Daoy (cell line): ENCODE measurements around the gene POLRMT. TPM values are rescaled to one million over a fixed set of nuclear protein-coding genes. Genes with fewer than 3 reads are reported as not detected.
"Not testable (repeated sequence)": the region's sequence is repeated elsewhere in the genome, so short reads cannot be mapped to it uniquely, and the experiment has no call there.

ENCODE experiments used
- DNase-seq: peaks from one replicate; pipeline ENCODE4 v3.0.0-alpha.2; 2015; ENCODE audit warnings: low read depth
- total RNA-seq: library from RNA; depleted of rRNA; stranded (reverse); fragments of >200 nt; shearing (Covaris generic); gene quantifications from 2 replicates; pipeline ENCODE4 v1.2.3, GENCODE V29; 2014; rRNA removed

The POLRMT gene
- 92.3 and 96.8 TPM in 2 replicates for total RNA-seq

DNA sequence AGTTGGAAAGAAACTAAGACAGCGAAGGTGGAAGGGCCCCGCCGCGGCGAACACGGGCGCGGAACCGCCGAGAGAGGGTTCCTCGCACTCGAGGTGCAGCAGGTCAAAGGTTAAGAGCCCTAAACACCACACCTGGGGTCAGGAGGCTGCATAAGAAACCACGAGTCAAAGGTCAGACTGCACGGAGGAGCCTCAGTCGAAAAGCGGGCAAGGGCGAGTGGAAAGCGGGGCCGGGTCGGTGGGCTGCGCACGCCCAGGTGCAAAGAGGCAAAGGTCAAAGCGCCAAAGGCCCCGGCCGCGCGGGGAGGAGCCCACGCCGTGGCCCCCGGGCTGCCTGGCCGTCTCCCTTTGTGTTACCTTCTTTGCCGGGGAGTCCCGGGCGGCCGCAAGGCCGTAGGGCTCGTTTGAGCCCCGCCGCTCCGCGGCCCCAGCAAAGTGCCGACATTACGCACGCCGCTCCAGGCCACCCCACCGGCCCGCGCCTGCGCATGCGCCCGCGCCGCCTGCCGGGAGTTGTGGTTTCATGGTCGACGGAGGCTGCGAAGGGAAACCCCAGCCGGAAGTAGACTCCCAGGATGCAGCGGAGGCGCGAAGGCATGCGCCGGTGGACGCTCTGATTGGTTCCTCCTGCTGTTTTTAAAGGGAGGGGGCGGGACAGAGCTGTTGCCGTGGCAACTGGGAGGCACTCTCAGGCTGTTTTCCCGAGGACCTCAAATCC is at the start of gene POLRMT:
Gene POLRMT (minus strand): TSS at position 470 of the 718 bp plus-strand sequence. CDS start 25 bp downstream, at position 445.
- DNase-seq, result peak; percentile 99

DNA sequence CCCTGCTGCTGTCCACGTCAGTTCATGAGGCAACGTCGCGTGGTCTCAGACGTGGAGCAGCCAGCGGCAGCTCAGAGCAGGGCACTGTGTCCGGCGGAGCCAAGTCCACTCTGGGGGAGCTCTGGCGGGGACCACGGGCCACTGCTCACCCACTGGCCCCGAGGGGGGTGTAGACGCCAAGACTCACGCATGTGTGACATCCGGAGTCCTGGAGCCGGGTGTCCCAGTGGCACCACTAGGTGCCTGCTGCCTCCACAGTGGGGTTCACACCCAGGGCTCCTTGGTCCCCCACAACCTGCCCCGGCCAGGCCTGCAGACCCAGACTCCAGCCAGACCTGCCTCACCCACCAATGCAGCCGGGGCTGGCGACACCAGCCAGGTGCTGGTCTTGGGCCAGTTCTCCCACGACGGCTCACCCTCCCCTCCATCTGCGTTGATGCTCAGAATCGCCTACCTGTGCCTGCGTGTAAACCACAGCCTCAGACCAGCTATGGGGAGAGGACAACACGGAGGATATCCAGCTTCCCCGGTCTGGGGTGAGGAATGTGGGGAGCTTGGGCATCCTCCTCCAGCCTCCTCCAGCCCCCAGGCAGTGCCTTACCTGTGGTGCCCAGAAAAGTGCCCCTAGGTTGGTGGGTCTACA is 49.5 kb upstream of the POLRMT start:
- DNase-seq, result no peak

DNA sequence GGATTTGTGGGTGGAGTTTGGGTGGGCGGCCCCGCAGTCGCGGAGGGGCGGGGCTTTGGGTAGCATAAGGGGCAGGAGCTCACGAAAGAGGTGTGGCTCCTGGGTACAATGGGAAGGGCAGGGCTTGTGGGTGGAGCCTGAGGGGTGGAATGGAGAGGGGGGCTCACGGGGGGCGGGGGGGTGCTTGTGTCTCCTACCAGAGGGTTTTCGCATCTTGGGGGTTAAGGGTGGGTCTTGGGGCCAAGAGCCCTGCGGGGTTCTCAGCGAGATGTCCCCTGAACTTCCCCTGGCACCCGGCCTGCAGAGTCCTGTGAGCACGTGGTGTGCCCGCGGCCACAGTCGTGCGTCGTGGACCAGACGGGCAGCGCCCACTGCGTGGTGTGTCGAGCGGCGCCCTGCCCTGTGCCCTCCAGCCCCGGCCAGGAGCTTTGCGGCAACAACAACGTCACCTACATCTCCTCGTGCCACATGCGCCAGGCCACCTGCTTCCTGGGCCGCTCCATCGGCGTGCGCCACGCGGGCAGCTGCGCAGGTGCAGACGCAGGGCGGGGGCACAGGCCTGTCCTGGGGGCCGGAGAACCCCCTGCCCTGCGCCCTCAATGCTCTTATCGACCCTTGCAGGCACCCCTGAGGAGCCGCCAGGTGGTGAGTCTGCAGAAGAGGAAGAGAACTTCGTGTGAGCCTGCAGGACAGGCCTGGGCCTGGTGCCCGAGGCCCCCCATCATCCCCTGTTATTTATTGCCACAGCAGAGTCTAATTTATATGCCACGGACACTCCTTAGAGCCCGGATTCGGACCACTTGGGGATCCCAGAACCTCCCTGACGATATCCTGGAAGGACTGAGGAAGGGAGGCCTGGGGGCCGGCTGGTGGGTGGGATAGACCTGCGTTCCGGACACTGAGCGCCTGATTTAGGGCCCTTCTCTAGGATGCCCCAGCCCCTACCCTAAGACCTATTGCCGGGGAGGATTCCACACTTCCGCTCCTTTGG is 48.0 kb upstream of the POLRMT start:
- no peak for DNase-seq

DNA sequence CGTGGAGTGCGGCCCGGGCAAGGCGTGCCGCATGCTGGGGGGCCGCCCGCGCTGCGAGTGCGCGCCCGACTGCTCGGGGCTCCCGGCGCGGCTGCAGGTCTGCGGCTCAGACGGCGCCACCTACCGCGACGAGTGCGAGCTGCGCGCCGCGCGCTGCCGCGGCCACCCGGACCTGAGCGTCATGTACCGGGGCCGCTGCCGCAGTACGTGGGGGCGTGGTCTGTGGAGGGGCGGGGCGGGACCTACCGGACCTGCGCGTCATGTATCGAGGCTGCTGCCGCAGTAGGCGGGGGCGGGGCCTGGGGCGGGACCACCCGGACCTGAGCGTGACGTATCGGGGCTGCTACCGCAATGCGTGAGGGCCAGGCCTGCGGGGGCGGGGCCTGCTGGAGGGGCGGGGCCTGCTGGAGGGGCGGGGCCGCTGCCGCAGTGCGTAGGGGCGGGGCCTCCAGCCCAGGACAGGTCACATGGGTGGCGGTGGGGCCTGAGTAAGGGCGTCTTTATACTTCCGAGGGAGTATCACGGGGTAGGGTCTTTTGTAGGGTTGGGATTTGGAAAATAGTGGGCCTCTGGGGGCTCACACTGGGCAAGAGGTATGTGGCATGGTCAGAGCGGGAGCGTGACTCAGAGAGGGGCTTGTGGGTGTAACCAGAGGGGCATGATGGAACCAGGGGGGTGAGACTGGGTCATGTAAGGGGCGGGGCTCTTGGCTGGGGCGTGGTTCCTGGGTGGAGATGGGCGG is 47.1 kb upstream of the POLRMT start:
- peak; percentile 99 for DNase-seq

DNA sequence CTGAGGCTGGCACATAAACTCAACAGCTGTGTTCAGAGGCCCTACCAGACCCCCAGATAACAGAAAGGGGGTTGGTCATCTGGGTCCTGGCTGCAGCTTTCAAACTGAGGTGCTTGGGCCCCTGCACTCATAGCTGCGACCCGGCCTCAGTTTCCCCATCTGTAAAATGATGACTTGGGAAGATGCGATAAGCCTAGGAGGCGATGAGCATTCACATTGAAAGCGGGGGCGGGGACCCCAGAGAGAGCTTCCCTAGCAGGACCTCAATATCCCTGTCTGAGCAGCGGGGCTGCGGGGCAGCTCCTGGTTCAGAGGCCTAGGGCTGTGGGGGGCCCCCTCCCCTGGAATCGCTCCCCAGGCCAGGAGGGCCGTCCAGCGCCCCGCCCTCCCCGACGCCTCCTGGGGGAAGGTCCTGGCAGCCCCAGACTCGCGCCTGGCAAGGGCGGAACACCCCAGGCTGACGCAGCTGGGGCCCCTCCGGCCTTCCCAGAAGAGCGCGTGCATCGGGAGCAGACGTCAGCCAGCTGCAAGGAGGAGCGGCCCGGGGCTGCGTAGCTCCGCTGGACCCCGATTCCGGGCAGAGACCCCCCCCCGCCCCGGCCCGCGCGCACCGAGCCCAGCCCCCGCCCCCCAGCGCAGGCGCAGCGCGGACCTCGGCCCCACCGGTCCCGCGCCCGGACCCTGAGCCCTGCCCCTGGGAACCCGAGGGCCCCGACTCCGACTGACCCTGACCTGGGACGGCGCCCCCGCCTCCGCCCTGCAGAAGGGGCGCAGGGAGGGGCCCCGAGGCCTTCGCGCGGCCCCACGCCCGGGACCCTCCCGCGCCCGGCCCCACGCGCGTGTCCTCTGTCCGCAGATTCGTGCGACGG is 46.3 kb upstream of the POLRMT start:
- peak; percentile 75 for DNase-seq

DNA sequence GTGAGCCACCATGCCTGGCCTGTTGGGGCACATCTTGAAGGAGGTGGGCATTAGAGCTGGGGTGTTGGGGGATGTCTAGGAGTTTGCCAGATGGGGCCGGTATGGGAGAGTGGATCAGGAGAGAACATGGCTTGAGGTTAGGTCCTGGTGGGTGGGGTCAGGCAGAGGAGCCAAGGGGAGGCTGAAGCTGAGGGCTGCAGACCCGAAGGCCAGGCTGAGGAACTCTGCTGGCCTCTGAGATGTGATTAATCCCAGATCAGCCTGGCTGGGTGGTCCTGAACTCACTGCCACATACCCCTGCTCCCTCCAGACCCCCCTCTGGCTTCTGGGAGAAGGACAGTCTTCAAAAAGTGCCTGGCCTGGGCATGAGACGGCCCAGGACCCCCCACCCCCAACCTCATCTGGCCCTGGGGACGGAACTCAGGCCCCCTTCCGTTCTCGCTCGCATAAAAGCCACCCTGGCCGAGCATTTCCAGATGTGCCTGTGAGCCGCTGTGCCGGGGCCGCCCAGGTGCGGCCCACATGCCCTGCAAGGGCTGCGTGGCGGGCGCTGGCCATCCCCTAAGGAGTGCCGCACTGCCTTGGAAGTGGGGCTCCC is 45.6 kb upstream of the POLRMT start:
- DNase-seq, result no peak

DNA sequence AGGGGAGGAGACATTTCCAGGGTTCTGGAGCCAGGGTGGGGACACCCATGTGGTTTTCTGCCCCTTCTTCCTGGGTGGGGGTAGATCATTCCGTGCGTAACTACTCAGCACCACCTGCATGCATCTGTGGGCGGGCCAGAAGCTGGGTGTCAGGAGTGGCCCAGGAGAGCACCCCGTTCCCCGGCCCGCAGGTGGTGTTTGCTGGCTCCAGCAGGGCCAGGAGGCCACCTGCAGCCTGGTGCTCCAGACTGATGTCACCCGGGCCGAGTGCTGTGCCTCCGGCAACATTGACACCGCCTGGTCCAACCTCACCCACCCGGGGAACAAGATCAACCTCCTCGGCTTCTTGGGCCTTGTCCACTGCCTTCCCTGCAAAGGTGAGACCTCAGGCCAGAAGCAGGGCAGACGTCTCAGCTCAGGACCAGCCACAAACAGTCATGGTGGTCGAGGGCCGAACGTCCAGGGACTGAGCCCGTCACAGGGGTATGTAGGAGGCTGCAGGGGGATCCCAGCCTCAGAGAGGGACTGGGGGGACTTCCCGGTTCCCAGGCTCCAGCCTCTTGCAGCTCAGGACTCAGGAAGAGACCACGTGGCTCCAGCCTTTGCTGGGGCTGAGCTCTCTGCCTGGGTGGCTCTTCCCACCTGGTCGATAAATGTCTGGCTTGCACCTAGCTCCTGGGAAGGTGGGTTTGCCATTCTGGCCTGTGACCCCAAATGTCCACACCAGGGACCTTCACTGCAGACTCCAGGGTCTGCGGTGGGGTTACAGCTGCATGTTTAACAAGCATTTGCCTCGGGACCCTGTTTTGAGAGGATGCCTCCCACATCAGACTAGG is 44.5 kb upstream of the POLRMT start:
- DNase-seq, result no peak

DNA sequence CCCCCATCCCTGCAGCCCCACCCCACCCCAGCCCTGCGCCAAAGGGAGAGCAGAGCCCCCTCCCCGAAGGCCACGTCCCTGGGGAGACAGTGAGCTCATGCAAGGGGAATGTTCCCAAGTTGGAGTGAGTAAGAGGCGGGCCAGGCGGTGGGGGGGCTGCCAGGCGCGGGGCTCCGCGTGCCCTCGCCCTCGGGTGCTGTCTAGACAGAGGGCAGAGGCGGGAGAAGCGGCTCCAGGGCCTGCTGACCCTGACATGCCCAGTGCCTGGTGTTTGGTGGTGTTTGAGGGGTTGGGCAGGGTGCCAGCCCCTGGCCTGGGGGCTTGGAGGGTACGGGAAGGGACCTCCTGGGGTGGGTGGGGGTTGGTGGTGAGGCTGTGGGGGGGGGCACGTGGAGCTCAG is 43.9 kb upstream of the POLRMT start:
- peak; percentile 95 for DNase-seq

DNA sequence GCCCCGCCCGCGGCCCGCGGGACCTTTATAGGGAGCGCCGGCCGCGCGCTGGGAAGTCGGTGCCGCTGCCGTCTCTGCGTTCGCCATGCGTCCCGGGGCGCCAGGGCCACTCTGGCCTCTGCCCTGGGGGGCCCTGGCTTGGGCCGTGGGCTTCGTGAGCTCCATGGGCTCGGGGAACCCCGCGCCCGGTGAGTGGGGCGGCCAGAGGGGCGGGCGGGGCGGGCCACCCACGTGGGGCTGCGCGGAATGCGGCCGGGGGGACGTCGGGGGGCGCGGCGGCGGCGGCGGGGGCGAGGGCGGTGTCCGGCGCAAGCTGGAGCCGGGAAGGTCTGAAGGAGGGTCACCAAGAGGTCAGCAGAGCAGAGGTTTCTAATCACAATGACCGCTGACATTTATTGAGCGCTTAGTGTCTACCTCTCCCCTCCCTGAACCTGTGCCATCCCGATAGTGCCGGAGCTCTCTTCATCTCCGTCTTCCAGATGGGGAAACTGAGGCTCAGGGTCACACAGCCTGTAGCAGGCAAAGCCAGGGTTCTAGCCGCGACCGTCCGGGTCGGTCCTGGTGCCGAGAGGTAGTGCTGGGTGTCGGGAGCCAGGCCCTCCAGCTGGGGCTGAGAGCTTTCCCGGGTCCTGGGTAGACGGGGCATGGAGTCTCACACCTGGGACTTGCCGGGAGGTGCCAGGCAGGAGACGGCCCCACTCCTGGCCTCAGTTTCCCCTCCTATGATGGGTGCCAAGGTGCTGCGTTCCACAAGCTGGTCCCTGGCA is 43.2 kb upstream of the POLRMT start, which contains the start of gene FSTL3:
Gene FSTL3 (plus strand): TSS at position 54 of the 767 bp plus-strand sequence. CDS start 32 bp downstream, at position 86.
- DNase-seq, result peak; percentile 49

DNA sequence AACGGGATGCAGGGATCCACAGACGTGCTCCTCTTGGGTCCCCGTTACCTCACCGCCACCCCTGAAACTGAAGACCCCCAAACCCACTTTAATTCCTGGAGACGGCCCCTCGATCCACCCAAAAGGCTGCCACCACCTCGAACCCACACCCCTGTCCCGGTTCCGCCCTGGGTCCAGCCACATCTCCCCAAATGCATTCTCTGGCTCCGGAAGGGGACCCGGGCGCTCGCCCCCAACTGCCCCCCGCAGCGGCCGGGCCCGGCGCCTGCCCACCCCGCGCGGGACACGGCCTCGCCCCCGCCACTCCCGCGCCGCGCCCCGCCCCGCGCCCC is 42.6 kb upstream of the POLRMT start:
- DNase-seq, result no peak

DNA sequence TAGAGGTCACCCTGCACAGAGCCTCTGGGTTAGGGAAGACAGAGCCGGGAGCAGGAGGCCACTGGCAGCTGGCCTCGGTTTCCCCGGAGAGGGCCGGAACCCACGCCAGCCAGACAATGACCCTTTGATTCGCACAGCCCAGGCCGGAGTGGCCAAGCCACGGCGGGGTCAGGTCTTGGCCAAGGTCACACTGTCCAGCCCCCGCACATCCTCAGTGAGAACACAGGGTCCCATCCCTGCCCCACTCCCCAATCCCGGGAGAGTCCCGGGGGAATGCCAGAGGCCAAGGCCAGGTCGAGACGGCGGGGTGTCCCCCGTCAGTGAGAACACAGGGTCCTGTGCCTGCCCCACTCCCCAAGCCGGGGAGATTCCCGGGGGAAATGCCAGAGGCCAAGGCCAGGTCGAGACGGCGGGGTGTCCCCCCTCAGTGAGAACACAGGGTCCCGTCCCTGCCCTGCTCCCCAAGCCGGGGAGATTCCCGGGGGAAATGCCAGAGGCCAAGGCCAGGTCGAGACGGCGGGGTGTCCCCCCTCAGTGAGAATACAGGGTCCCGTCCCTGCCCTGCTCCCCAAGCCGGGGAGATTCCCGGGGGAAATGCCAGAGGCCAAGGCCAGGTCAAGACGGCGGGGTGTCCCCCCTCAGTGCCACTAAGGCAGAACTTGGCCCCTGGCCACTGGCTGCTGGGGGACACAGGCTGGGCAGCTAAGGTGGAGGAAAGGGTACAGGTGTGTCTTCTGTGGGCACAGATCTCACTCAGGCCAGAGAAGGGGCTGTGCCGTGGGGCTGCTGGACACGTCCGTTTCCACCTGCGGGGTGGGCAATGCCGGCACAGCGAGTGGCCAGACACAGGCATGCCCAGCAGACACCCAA is 41.2 kb upstream of the POLRMT start:
- no peak for DNase-seq

DNA sequence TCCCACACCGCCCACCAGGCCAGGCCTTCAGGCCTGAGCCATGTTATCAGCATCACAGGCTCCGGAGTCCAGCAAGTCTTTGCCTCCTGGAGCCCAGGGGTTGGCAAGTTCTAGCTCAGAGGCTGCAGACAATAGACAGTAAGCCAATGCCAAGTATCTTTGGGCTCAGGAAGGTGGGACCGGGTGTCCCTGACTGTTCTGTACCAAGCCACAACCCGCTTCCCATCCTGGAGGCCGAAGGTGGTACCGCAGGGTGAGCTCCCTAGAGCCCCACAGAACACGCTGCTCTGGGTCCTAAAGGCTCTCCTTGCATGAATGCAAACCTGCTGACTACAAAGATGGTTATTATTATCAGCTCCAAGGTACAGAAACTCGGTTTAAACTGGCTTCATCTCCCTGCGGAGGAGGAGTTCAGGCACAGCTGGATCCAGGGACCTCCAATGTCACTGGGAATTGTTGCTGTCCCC is 37.3 kb upstream of the POLRMT start:
- DNase-seq, result no peak

DNA sequence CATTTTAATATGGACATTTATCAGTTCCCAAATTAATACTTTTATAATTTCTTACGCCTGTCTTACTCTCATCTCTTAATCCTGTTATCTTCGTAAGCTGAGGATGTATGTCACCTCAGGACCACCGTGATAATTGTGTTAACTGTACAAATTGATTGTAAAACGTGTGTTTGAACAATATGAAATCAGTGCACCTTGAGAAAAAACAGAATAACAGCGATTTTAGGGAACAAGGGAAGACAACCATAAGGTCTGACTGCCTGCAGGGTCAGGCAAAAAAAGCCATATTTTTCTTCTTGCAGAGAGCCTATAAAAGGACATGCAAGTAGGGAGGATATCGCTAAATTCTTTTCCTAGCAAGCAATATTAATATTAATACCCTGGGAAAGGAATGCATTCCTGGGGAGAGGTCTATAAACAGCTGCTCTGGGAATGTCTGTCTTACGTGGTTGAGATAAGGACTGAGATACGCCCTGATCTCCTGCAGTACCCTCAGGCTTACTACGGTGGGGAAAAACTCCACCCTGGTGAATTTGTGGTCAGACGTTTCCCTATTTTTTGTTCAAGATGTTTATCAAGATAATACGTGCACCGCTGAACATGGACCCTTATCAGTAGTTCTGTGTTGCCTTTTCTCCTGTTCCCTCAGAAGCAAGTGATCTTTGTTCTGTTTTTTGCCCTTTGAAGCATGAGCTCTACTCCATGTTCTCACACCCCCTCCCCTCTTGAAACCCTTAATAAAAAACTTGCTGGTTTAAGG is 35.5 kb upstream of the POLRMT start:
- not testable (repeated sequence) for DNase-seq

DNA sequence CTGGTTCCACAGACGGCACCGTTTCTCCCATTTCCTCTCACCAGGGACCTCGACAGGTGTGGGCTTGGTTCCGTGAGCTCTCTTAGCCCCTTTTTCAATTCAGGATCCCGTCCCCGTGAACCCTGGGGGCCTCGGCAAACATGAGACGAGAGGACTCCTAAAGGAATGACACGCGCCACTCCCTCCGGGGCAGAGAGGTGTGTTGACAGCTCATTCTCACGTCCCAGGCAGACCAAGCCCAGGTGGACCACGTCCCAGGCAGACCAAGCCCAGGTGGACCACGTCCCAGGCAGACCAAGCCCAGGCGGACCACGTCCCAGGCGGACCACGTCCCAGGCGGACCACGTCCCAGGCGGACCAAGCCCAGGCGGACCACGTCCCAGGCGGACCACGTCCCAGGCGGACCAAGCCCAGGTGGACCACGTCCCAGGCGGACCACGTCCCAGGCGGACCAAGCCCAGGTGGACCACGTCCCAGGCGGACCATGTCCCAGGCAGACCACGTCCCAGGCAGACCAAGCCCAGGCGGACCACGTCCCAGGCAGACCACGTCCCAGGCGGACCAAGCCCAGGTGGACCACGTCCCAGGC is 33.7 kb upstream of the POLRMT start:
- not testable (repeated sequence) for DNase-seq

DNA sequence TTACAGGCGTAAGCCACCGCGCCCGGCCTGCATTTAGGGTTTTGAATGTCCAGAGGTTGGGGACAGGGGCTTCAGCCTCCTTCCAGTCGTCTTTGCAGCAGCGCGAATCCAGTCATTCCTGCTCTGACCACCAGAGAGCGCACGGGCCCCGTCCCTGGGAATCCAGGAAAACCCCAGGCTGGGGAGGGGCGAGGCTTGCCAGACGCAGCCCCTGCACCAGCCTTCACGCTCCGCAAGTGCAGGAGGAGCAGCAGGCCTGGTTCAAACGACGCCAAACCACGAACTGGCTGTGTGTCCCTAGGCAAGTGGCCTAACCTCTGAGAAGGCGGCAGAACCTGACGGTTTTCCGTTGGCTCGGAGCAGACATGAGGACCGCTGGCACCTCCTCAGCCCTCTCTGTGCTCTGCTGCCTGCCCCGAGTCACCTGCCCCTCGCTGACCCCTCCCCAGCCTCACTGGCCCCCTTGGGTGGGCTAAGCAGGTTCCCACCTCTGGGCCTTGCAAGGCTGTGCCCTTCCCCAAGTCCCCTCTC is 31.6 kb upstream of the POLRMT start:
- peak; percentile 82 for DNase-seq

DNA sequence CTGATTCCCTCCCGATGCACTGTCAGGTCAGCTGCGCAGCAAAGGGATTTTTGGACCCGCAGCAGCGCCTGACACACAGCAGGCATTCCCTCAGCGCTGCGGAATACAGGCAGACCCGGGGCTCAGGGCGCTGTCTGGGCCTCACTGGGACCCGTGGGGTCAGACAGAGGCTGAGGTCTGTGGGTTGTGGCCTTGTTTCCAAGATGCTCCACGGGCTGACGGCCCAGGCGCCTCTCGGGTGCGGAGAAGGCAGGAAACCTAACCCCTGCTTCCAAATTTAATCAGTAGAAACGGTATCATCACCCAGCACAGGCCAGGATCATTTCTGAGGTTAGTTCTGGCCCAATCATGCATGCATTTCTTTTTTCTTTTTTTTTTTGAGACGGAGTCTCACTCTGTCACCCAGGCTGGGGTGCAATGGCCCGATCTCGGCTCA is 30.4 kb upstream of the POLRMT start:
- no peak for DNase-seq
